Memory B cell (primary cell): ENCODE results near the gene SERPINB13.

Experiments used
- ATAC-seq: fragments of 150-1000 bp; cut with Tn5 transposase; 2 replicates; pipeline ENCODE4 v1.10.0; 2021; ENCODE audit warnings: low read depth, mild to moderate bottlenecking, moderate library complexity
- DNase-seq, 2 donors: peaks; one replicate each; pipeline ENCODE4 v3.0.0; 2022; ENCODE audit warnings: low spot score in 2 of 2
- H3K27ac Mint-ChIP-seq: one replicate; pipeline ENCODE4 v1.8.0; 2022; ENCODE audit warnings: mild to moderate bottlenecking, moderate library complexity, mixed read lengths
- H3K27me3 Mint-ChIP-seq: one replicate; pipeline ENCODE4 v1.8.0; 2022; ENCODE audit warnings: mixed read lengths
- H3K36me3 Mint-ChIP-seq: one replicate; pipeline ENCODE4 v1.8.0; 2022; ENCODE audit warnings: mild to moderate bottlenecking, mixed read lengths
- H3K4me1 Mint-ChIP-seq: one replicate; pipeline ENCODE4 v1.8.0; 2022; ENCODE audit warnings: mixed read lengths
- H3K4me3 Mint-ChIP-seq: one replicate; pipeline ENCODE4 v1.8.0; 2022; ENCODE audit warnings: mild to moderate bottlenecking, moderate library complexity, mixed read lengths
- H3K9me3 Mint-ChIP-seq: one replicate; pipeline ENCODE4 v1.8.0; 2022; ENCODE audit warnings: mixed read lengths

SERPINB13 gene

GRCh38 chr18:63586966-63587365 lies at the start of gene SERPINB13:
Gene SERPINB13, plus strand, starts transcription at chr18:63587343. Its CDS starts 1,325 bp downstream, at chr18:63588668.
- Mint-ChIP-seq H3K27ac (no peak within 1 kb of the TSS), H3K4me3 (no peak within 1 kb of the TSS), H3K9me3 (peaks cover 1% of the 10 kb centered on the region), H3K4me1 (no peaks in the 10 kb centered on the region), H3K36me3 (no peaks in the 10 kb centered on the region), H3K27me3 (peaks cover 9% of the 10 kb centered on the region)
- ATAC-seq (no peak), DNase-seq (no peak)

DNA sequence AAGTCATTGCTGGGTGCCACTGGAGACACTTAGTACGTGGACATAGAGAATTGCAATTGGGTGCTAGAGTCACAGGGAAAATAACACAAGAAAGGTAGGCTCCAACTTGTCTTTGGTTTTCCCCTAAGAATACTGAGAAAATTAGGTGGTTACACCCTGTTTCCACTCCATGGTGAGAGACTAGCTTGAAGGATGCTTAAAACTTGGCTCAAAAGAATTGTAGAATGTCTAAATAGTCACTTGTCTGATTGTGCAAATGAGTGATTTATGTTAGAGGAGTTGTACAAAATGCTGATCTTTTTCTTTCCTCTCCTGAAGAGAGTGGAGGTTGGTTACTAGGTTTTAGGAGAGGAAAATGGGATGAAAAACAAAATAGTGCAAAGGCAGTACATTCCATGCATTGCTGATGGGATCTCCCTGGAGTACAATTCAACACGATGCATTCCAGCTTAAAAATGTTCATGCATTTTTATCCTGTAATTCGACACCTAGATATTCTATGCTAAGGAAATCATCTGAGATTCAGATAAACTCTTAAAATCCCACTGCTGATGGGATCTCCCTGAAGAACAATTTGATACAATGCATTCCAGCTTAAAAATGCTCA lies 47.1 kb upstream of the SERPINB13 start:
- no peak for ATAC-seq

GRCh38 chr18:63542069-63542468 lies 45.1 kb upstream of the SERPINB13 start, which contains the start of gene SERPINB12:
Gene SERPINB12, plus strand, starts transcription at chr18:63542369. Its CDS starts 13,791 bp downstream, at chr18:63556160.
- DNase-seq: no peak
- H3K27me3 Mint-ChIP-seq: peaks cover 7% of the 10 kb centered on the region
- H3K4me1 Mint-ChIP-seq: no peaks in the 10 kb centered on the region
- no peak within 1 kb of the TSS for H3K4me3 Mint-ChIP-seq
- H3K27ac Mint-ChIP-seq: no peak within 1 kb of the TSS
- H3K36me3 Mint-ChIP-seq: no peaks in the 10 kb centered on the region
- no peak for ATAC-seq
- H3K9me3 Mint-ChIP-seq: no peaks in the 10 kb centered on the region

More for the DNA sequence above, 47.1 kb upstream of the SERPINB13 start:
- Mint-ChIP-seq H3K4me3 (no peak overlapping the region), H3K4me1 (no peaks in the 10 kb centered on the region), H3K27me3 (peaks cover 9% of the 10 kb centered on the region), H3K9me3 (no peaks in the 10 kb centered on the region), H3K27ac (no peak overlapping the region), H3K36me3 (no peaks in the 10 kb centered on the region)
- no peak for DNase-seq

DNA sequence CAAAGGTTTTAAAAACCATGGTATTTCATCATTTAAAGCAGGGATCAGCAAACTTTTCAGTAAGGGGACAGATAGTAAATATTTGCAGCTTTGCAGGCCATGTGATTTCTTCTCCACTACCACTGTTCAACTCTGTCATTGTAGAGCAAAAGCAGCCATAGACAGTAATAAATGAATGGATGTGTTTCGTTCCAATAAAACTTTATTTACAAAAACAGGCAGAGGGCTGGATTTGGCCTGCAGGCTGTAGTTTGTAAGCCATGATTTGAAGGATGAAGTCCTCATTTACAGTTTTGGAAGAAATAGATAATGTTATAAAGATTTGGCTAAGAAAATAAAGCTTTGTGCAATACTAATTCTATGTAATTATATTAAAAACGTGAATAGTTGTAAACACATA lies 43.1 kb upstream of the SERPINB13 start:
- no peaks in the 10 kb centered on the region for H3K36me3 Mint-ChIP-seq
- H3K4me1 Mint-ChIP-seq: no peaks in the 10 kb centered on the region
- ATAC-seq (no peak), DNase-seq (no peak)
- H3K27me3 Mint-ChIP-seq: peaks cover 9% of the 10 kb centered on the region
- H3K27ac Mint-ChIP-seq: no peak overlapping the region
- H3K9me3 Mint-ChIP-seq: no peaks in the 10 kb centered on the region
- no peak overlapping the region for H3K4me3 Mint-ChIP-seq

DNA sequence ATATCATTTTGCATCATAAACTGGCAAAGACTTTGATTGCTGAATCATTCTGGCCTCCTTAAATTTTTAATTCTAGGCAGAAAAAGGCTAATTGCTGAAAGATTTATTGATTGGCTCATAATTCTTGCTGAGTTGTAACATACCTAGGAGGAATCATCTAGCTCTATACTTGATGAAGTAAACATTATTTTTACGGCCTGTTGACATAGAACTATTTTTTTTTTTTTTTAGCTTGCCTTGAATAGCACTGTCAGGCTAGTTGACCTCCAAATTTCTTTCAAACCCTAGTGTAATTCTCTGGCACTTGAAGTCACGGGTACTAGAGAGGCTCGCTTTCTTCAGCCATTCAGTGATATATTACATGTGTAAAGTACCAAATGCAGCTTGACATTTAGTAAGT lies 42.1 kb upstream of the SERPINB13 start:
- peaks cover 9% of the 10 kb centered on the region for H3K27me3 Mint-ChIP-seq
- H3K4me3 Mint-ChIP-seq: no peak overlapping the region
- H3K4me1 Mint-ChIP-seq: no peaks in the 10 kb centered on the region
- ATAC-seq: no peak
- H3K27ac Mint-ChIP-seq: no peak overlapping the region
- no peaks in the 10 kb centered on the region for H3K9me3 Mint-ChIP-seq
- H3K36me3 Mint-ChIP-seq: no peaks in the 10 kb centered on the region
- no peak for DNase-seq

DNA sequence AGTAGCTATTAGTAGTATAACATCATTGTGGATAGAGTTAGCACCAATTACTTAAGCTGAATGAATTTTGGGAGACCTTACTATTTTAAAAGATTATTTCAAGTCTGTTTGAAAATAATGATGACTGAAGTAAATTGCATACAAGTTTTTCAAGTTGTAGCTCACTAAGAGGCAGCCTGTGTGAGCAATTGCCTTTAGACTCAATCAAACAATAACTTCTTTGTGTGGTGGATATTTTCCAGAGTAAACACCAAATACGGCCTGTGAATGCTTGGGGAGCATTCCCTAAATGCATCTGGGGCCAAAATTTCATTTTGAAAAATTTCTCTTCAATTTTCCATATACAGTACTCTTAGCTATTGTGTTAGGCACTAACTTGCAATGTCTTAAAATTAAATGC lies 37.1 kb upstream of the SERPINB13 start:
- no peaks in the 10 kb centered on the region for H3K36me3 Mint-ChIP-seq

GRCh38 chr18:63551769-63552168 lies 35.4 kb upstream of the SERPINB13 start:
- H3K27me3 Mint-ChIP-seq: peaks cover 5% of the 10 kb centered on the region
- no peak overlapping the region for H3K27ac Mint-ChIP-seq
- DNase-seq (no peak), ATAC-seq (no peak)
- H3K36me3 Mint-ChIP-seq: no peaks in the 10 kb centered on the region
- H3K4me3 Mint-ChIP-seq: no peak overlapping the region
- no peaks in the 10 kb centered on the region for H3K4me1 Mint-ChIP-seq
- H3K9me3 Mint-ChIP-seq: no peaks in the 10 kb centered on the region

More for the DNA sequence above, 37.1 kb upstream of the SERPINB13 start:
- Mint-ChIP-seq H3K4me1 (no peaks in the 10 kb centered on the region), H3K27me3 (peaks cover 5% of the 10 kb centered on the region), H3K9me3 (no peaks in the 10 kb centered on the region), H3K4me3 (no peak overlapping the region), H3K27ac (no peak overlapping the region)
- DNase-seq (no peak), ATAC-seq (no peak)

DNA sequence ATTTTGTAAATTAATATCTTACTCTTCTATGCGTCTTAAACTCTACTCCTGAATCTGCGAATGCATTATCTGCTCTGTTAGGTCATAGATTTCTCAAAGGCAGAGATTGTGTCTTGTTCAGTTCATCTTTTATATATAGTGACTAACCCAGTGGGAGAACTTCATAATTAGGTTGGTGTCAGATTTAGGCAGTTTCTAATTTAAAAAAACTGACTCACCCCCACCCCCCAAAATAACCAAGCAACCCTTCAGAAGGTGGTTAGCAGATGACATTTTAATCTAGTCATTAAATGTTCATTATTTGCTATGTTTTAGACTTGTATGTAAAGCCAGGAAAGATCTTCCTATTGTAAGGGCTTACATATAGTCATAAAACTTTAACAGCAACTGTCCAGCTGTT lies 34.6 kb upstream of the SERPINB13 start:
- Mint-ChIP-seq H3K36me3 (no peaks in the 10 kb centered on the region), H3K27ac (no peak overlapping the region), H3K4me1 (no peaks in the 10 kb centered on the region), H3K4me3 (no peak overlapping the region), H3K27me3 (peaks cover 8% of the 10 kb centered on the region), H3K9me3 (no peaks in the 10 kb centered on the region)
- no peak for DNase-seq
- ATAC-seq: no peak

- no peaks in the 10 kb centered on the region for H3K36me3 Mint-ChIP-seq
- no peak overlapping the region for H3K4me3 Mint-ChIP-seq
- no peaks in the 10 kb centered on the region for H3K9me3 Mint-ChIP-seq
- H3K27me3 Mint-ChIP-seq: peaks cover 5% of the 10 kb centered on the region
- H3K27ac Mint-ChIP-seq: no peak overlapping the region
- ATAC-seq (no peak), DNase-seq (no peak)
- no peaks in the 10 kb centered on the region for H3K4me1 Mint-ChIP-seq
Measured at GRCh38 chr18:63553081-63553480, 34.1 kb upstream of the SERPINB13 start.

DNA sequence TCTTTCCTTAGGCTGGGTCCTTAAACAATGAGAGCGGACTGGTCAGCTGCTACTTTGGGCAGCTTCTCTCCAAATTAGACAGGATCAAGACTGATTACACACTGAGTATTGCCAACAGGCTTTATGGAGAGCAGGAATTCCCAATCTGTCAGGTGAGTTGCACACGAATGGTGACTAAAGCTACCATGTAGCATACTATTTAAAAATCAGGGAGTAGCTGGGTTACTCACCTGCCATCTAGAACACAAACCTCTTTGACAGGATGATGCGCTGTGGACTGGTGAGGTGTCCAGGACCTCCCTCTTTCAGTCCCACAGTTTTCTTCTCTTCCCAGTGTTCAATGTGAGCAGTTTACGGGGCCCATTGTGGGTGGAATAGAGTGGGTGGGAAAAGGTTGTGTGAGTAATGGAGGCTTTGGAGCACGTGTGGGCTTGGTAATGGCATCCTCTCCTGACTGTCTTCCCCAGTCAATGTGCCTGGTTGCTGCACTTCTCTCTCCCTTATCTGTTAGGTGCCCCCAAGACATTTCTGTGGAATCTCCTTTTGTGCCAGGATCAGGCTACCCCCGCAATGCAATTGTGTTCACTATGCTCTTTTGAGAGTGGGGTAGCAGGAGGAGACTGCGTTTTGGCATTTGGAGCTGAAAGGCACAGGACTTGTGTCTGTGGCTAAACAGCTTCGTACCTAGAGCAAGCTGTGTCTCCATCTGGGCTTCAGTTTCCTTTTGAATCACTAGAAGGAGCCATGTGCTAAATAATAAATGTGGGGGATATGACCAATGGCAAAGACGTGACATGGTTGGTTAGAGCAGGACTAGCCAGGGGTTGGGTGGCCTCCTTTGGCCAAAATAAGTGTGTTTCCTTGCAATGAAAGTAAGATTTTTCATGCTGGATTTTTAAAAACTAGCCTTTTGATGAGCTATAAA lies 27.3 kb upstream of the SERPINB13 start:
- ATAC-seq: no peak
- no peak for DNase-seq
- Mint-ChIP-seq H3K27me3 (peaks cover 9% of the 10 kb centered on the region), H3K36me3 (no peaks in the 10 kb centered on the region), H3K4me1 (peaks cover 6% of the 10 kb centered on the region), H3K9me3 (no peaks in the 10 kb centered on the region), H3K27ac (no peak overlapping the region), H3K4me3 (no peak overlapping the region)

DNA sequence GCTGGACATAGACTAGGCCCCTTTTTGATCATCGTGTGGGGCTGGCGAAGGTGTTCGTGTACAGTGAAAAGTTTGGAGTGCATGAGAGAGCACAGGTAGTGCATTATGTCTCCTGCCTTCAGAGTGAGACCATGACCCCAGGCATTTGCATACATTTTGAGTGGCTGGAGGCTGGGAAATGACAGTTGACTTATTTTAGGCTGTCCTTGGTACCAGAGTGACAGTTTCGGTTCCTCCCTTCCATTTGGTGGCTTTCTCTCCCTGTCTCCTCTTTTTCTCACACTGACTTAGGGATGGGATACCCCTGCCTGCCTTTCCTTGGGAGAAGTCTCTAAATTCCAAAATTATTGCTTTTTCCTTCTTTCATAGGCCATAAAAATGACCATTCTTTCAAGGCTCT lies 24.9 kb upstream of the SERPINB13 start:
- H3K4me1 Mint-ChIP-seq: peaks cover 6% of the 10 kb centered on the region

DNA sequence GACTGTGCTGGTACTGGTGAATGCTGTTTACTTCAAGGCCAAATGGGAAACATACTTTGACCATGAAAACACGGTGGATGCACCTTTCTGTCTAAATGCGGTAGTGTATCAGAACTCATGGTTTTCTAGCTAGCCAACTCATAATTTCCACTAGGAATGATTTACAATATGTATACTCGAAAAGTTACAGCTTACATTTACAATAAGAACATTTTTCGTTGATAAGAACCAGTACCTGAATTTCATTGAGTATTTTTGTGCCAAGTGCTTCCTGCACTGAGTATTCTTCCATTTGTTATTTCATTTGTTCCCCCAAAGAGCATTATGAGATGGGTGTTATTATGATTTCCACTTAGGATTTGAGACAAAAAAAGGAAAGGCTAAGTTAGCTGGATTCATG lies 23.1 kb upstream of the SERPINB13 start:
- ATAC-seq (no peak), DNase-seq (no peak)
- Mint-ChIP-seq H3K9me3 (no peaks in the 10 kb centered on the region), H3K4me3 (no peak overlapping the region), H3K4me1 (peaks cover 6% of the 10 kb centered on the region), H3K27me3 (peaks cover 12% of the 10 kb centered on the region), H3K36me3 (no peaks in the 10 kb centered on the region), H3K27ac (no peak overlapping the region)

More for the DNA sequence above, 24.9 kb upstream of the SERPINB13 start:
- no peaks in the 10 kb centered on the region for H3K36me3 Mint-ChIP-seq
- peaks cover 6% of the 10 kb centered on the region for H3K27me3 Mint-ChIP-seq
- no peak overlapping the region for H3K27ac Mint-ChIP-seq
- H3K4me3 Mint-ChIP-seq: no peak overlapping the region
- no peaks in the 10 kb centered on the region for H3K9me3 Mint-ChIP-seq
- DNase-seq (no peak), ATAC-seq (peak; percentile 61)

GRCh38 chr18:63564561-63564960 lies 22.6 kb upstream of the SERPINB13 start:
- H3K4me3 Mint-ChIP-seq: no peak overlapping the region
- no peaks in the 10 kb centered on the region for H3K9me3 Mint-ChIP-seq
- H3K4me1 Mint-ChIP-seq: peaks cover 6% of the 10 kb centered on the region
- no peaks in the 10 kb centered on the region for H3K36me3 Mint-ChIP-seq
- peaks cover 9% of the 10 kb centered on the region for H3K27me3 Mint-ChIP-seq
- DNase-seq (no peak), ATAC-seq (no peak)
- H3K27ac Mint-ChIP-seq: no peak overlapping the region

DNA sequence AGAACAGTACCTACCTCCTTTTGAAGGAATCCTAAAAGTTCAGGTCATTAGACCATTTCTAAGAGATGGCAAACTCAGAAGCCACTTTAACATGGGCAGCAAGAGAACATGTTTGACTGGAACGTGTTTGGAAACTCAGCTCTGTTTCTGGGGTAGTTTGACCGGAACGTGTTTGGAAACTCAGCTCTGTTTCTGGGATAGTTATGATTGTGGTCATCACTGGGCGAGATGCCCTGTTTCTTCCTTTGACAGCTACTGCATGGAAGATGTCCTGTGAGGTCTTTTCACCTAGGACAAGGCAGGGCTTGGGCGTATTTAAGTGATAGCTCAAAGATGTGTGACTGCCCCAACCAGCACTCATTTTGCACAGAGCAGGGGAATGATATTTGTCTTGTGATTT lies 19.9 kb upstream of the SERPINB13 start:
- H3K27ac Mint-ChIP-seq: no peak overlapping the region
- H3K4me3 Mint-ChIP-seq: no peak overlapping the region
- ATAC-seq (no peak), DNase-seq (no peak)
- no peaks in the 10 kb centered on the region for H3K36me3 Mint-ChIP-seq
- H3K4me1 Mint-ChIP-seq: peaks cover 3% of the 10 kb centered on the region
- H3K27me3 Mint-ChIP-seq: peaks cover 6% of the 10 kb centered on the region
- no peaks in the 10 kb centered on the region for H3K9me3 Mint-ChIP-seq
